WTC11 (cell line): Measurements from ENCODE around the gene LPCAT1.

Experiments used
- ETV6 ChIP-seq: sonication (generic); formaldehyde crosslinking; IDR thresholded peaks from 2 replicates; pipeline ENCODE4 v1.8.1; 2022; ENCODE audit warnings: mild to moderate bottlenecking, missing genetic modification reagents
- TF ChIP-seq, protein P1 (sequence below): fragments of 200-600 bp; IDR thresholded peaks from 2 replicates; pipeline ENCODE4 v1.8.0; 2022; ENCODE audit warnings: antibody characterized with exemption
- TF ChIP-seq, protein P2 (sequence below): sonication (generic); formaldehyde crosslinking; IDR thresholded peaks from 2 replicates; pipeline ENCODE4 v1.8.0; 2022; ENCODE audit warnings: missing genetic modification reagents

DNA sequence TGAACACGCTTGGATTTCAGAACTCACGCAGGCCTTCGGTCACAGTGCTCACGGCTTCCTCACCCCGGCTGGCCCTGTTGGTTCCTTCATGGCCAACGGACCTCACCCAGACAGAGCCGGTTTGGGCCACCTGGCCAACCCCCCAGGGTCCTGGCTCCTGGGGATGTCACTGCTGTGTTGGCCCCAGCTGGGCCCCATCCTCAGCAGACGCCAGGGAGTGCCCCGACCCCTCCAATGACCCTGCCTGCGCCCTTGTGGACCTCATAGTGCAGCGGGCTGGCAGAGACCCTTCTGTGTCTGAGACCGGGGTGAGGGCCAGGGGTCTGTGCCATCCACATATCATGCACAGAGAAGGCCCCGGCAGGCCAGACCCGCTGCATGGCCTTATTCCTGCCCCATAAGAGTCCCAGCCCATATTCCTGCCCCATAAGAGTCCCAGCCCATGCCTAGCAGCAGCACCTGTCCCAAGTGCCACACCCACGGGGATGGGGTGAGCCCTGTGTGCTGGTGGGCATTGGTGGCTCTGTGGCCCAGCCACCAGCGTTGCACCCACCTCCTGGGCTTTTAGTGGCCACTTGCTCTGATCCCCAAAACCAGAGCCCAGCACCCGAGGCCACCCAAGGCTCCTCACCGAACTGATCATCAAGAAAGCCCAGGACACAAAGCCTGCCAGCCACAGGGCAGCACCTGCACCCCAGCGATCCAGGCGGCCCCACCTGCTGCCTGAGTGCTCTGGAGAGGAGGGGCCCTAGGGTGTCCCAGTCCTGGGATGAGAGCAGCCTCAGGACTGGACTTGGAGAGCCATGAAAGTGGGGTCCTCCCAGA is 1.3 kb upstream of the LPCAT1 start:
- TF ChIP-seq, protein P1, sequence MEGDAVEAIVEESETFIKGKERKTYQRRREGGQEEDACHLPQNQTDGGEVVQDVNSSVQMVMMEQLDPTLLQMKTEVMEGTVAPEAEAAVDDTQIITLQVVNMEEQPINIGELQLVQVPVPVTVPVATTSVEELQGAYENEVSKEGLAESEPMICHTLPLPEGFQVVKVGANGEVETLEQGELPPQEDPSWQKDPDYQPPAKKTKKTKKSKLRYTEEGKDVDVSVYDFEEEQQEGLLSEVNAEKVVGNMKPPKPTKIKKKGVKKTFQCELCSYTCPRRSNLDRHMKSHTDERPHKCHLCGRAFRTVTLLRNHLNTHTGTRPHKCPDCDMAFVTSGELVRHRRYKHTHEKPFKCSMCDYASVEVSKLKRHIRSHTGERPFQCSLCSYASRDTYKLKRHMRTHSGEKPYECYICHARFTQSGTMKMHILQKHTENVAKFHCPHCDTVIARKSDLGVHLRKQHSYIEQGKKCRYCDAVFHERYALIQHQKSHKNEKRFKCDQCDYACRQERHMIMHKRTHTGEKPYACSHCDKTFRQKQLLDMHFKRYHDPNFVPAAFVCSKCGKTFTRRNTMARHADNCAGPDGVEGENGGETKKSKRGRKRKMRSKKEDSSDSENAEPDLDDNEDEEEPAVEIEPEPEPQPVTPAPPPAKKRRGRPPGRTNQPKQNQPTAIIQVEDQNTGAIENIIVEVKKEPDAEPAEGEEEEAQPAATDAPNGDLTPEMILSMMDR: no peak
- TF ChIP-seq ETV6: no peak
- TF ChIP-seq, protein P2, sequence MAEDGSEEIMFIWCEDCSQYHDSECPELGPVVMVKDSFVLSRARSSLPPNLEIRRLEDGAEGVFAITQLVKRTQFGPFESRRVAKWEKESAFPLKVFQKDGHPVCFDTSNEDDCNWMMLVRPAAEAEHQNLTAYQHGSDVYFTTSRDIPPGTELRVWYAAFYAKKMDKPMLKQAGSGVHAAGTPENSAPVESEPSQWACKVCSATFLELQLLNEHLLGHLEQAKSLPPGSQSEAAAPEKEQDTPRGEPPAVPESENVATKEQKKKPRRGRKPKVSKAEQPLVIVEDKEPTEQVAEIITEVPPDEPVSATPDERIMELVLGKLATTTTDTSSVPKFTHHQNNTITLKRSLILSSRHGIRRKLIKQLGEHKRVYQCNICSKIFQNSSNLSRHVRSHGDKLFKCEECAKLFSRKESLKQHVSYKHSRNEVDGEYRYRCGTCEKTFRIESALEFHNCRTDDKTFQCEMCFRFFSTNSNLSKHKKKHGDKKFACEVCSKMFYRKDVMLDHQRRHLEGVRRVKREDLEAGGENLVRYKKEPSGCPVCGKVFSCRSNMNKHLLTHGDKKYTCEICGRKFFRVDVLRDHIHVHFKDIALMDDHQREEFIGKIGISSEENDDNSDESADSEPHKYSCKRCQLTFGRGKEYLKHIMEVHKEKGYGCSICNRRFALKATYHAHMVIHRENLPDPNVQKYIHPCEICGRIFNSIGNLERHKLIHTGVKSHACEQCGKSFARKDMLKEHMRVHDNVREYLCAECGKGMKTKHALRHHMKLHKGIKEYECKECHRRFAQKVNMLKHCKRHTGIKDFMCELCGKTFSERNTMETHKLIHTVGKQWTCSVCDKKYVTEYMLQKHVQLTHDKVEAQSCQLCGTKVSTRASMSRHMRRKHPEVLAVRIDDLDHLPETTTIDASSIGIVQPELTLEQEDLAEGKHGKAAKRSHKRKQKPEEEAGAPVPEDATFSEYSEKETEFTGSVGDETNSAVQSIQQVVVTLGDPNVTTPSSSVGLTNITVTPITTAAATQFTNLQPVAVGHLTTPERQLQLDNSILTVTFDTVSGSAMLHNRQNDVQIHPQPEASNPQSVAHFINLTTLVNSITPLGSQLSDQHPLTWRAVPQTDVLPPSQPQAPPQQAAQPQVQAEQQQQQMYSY (CRISPR knock-in tag): no peak
